DMS79 (cell line): Measurements from ENCODE around the gene TUBB4A.
"Not testable (repeated sequence)": the region's sequence is repeated elsewhere in the genome, so short reads cannot be mapped to it uniquely, and the experiment has no call there.

Experiments
- DNase-seq: peaks from one replicate; lab custom pipeline; 2025; lab: John Stamatoyannopoulos, UW

TUBB4A gene

GRCh38 chr19:6501740-6502648 lies at the start of gene TUBB4A:
Gene TUBB4A (minus strand): TSS chr19:6502309. CDS start chr19:6502212, 97 bp downstream.
- no peak for DNase-seq

- DNase-seq = no peak
Observed at GRCh38 chr19:6551091-6551490, 49.0 kb upstream of the TUBB4A start.

DNA sequence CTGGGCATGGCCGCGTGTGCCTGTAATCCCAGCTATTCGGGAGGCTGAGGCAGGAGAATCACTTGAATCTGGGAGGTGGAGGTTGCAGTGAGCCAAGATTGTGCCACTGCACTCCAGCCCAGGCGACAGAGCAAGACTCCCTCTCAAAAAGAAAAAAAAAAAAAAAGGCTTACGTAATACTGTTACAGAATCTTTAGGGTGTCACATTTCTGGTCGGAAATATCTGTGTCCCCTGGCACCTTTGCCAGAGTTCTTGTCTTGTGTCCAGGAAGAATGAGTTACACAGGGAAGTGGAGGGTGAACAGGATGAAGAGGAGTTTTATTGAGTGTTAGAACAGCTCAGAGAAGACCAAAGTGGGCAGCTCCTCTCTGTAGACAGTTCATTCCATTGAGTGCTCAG lies 48.6 kb upstream of the TUBB4A start:
- DNase-seq = not testable (repeated sequence)

DNA sequence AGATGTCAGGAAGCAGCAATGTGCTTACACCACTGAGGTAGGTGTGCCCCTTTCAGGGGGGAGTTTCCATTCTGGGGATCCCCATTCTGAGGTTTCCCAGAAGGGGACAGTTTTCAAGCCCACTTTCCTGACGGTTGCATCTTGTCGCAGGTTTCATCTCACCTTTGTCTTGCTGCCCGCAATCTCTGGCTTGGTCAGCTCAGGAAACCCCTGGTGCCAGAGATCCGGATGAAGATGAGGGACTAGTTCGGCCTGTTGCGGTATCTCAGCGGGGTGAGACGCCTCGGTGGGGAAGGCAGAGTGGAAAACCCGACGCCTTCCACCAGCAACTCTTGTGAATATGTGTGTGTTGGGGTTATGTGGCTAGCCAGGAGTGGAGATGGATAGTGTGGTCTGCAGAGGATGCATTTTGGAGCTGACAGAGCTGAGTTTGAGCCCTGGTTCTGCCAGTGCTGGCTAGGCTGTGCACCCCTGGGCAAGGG lies 41.8 kb upstream of the TUBB4A start:
- no peak for DNase-seq

GRCh38 chr19:6540918-6541689 lies 39.0 kb upstream of the TUBB4A start:
- DNase-seq = no peak

GRCh38 chr19:6539514-6539913 lies 37.4 kb upstream of the TUBB4A start:
- no peak for DNase-seq

GRCh38 chr19:6535558-6536137 lies 33.5 kb upstream of the TUBB4A start:
- DNase-seq = no peak

DNA sequence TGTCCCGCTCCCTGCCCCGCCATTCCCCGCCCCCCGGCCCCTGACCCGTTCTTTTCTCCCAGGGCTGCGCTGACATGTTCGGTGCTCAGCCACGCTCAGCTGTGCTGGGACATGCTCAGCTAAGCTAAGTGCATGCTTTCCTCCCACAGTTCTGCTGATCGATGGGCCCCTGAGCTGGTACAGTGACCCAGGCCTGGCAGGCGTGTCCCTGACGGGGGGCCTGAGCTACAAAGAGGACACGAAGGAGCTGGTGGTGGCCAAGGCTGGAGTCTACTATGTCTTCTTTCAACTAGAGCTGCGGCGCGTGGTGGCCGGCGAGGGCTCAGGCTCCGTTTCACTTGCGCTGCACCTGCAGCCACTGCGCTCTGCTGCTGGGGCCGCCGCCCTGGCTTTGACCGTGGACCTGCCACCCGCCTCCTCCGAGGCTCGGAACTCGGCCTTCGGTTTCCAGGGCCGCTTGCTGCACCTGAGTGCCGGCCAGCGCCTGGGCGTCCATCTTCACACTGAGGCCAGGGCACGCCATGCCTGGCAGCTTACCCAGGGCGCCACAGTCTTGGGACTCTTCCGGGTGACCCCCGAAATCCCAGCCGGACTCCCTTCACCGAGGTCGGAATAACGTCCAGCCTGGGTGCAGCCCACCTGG lies 32.5 kb upstream of the TUBB4A start:
- no peak for DNase-seq

- DNase-seq = no peak
Observed at GRCh38 chr19:6533746-6534418, 31.8 kb upstream of the TUBB4A start.

DNA sequence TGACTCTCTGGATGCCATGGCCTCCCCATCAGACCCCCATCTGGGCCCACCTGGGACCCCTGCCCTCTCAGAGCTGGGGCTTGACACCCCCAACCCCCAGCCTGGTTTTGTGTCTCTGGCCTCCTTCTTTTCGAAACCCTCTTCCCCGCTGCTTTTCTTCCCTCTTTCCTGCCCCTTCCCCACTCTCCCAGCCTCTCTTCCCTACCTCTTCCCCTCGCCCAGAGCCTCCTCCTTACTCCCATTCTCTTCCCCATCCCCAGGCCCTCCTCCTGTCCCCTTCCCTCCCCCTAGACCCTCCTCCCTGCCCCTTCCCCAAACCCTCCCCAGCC lies 30.9 kb upstream of the TUBB4A start:
- no peak for DNase-seq

- no peak for DNase-seq
Observed at GRCh38 chr19:6532244-6532999, 30.3 kb upstream of the TUBB4A start.

DNA sequence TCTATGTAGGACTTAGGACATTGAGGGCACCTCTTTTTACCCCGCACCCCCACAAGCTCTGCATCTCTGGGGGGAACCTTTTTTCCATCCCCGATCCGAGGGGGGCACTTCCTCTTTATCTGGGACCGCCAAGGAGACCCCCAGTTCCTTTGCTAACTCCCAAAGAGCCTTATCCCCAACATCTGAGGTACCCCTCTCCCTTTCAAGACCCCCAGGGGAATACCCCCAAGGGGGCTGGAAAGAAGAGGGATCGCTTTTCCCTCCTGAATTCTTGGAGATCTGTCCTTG lies 29.8 kb upstream of the TUBB4A start:
- DNase-seq = no peak

GRCh38 chr19:6531163-6531955 lies 29.2 kb upstream of the TUBB4A start:
- DNase-seq = no peak

DNA sequence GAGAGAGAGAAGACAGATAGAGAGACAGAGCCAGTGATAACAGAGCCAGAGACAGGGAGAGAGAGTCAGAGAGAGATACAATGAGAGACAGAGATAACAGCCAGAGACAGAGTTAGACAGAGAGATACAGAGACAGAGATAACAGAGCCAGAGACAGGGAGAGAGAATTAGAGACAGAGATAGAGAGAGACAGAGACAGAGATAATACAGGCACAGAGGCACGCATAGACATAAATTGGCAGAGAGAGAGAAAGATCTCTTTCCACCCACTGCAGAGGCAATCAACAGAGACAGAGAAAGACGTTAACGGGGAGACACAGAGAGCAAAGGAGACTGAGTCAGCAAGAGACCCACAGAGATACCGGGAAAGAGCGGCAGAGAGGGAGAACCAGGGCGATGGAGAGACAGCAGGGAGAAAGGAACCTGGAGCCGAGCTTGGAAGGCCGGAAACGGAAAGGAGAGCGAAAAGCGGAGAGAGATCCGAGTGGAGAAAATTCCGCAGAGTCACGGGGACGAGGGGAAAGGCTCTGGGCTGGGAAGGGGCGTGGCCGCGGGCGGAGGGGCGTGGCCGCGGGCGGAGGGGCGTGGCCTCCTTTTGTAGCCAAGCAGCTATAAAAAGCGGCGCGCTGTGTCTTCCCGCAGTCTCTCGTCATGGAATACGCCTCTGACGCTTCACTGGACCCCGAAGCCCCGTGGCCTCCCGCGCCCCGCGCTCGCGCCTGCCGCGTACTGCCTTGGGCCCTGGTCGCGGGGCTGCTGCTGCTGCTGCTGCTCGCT lies 28.5 kb upstream of the TUBB4A start, which contains the start of gene TNFSF9:
TNFSF9 (plus strand) TSS at position 641 of the 777 bp plus-strand sequence; CDS start at position 652, 11 bp downstream.
- DNase-seq = peak; percentile 5

DNA sequence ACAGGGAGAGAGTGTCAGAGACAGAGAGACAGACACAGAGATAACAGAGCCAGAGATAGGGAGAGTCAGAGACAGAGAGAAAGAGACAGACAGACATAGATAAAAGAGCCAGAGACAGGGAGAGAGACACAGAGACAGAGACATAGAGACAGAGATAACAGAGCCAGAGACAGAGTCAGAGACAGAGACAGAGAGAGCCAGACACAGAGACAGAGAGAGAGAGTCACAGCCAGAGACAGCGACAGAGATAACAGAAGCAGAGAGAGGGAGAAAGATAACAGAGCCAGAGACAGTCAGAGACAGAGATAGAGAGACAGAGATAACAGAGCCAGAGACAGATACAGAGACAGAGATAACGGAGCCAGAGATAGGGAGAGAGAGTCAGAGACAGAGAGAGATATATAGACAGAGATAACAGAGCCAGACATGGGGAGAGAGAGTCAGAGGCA lies 27.9 kb upstream of the TUBB4A start:
- DNase-seq = no peak

- DNase-seq = no peak
Observed at GRCh38 chr19:6529351-6529750, 27.2 kb upstream of the TUBB4A start.

DNA sequence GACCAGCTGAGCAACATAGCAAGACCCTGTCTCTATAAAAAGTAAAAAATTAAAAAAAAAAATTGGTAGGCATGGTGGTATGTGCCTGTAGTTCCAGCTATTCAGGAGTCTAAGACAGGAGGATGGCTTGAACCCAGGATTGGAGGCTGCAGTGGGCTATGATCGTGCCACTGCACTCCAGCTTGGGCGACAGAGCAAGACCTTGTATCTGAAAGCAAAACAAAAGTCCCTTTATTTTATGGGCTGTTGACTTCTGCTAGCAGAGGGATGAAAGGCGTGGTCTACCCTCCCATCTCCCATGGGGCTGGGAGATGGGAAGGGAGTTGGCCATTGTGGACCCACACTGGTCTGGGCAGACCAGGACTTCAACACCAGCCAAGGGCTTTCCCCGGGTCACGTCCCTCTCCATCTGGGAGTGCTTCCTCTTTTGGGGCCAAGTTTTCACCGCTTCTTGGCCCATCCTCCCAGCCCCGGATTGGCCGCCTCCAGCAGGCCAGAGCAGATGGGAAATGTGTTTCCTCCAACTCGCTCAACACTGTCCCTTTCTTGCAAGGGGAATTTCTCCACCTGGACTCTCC lies 26.5 kb upstream of the TUBB4A start:
- no peak for DNase-seq

DNA sequence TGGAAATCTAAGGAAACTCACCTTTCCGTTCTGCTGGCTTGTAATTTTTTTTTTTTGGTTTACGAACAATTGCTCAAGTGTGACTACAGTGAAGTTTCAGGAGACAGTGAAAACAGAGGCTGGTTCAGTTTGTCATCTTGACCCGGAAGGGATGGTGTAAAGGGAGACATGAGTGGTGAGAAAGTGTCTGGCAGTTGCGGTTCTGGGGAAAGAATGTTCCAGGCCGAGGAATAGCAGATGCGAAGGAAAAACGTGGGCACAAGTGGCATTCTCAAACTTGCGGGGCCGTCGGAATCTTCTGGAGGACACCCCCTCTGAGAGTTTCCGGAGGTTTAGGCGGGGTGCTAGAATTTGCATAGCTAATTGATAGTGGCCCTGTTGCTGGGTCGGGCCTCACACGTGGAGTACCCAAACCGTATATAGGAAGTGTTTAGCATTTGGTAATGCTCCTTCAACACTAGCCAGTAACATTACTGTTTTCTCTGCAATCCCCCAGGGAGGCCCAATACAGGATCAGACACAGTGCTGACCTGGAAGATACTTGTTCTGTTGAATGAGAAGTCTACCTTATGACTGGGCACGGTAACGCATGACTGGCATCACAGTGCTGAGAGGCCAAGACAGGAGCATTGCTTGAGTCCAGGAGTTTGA lies 25.9 kb upstream of the TUBB4A start:
- DNase-seq = no peak
